ENCODE measurements around the gene PODN. TPM values are rescaled to one million over a fixed set of nuclear protein-coding genes. Genes with fewer than 3 reads are reported as not detected.

PODN gene
- total and polyA plus RNA-seq, 2 experiments from 2014 or later, result 3.9 to 9.2 TPM

GRCh38 chr1:53069663-53070327 lies 7.8 kb downstream of the PODN start:
- H3K4me2 ChIP-seq, result no peak overlapping the region
- TF ChIP-seq EZH2 (IDR thresholded peaks at IDR 0.05; ENCODE audit: borderline replicate concordance) (no peak), EZH2phosphoT487 (IDR thresholded peaks at IDR 0.05; ENCODE audit: low read depth, severe bottlenecking, unreplicated experiment) (no peak), CTCF (IDR thresholded peaks at IDR 0.05; ENCODE audit: poor library complexity) (no peak)
- H3K4me1 ChIP-seq (ENCODE audit: insufficient read depth), result no peaks in the 10 kb centered on the region
- no peaks in the 10 kb centered on the region for H3K9me3 ChIP-seq (ENCODE audit: low read depth)
- no peaks in the 10 kb centered on the region for H3K27me3 ChIP-seq
- H3K9me2 ChIP-seq (replicated peaks; ENCODE audit: insufficient read depth), result no peaks in the 10 kb centered on the region
- no peaks in the 10 kb centered on the region for H3K79me2 ChIP-seq
- 94% methylated on average over 20 of the region's 31 CpGs for WGBS (ENCODE audit: low lambda C conversion rate, missing lambda C conversion rate)
- no peak overlapping the region for H3K27ac ChIP-seq
- no peak overlapping the region for H2AFZ ChIP-seq
- H4K20me1 ChIP-seq (ENCODE audit: insufficient read depth, poor library complexity, severe bottlenecking), result no peaks in the 10 kb centered on the region
- H3K4me3 ChIP-seq, result no peak overlapping the region
- H3K36me3 ChIP-seq (replicated peaks; ENCODE audit: insufficient read depth, low read depth), result no peaks in the 10 kb centered on the region
- no peak for DNase-seq (ENCODE audit: low spot score)

GRCh38 chr1:53070621-53071020 lies 8.6 kb downstream of the PODN start:
- Histone ChIP-seq H3K27me3 (no peaks in the 10 kb centered on the region), H3K36me3 (replicated peaks; ENCODE audit: insufficient read depth, low read depth) (no peaks in the 10 kb centered on the region), H2AFZ (no peak overlapping the region), H3K4me3 (no peak overlapping the region), H3K79me2 (no peaks in the 10 kb centered on the region), H3K4me1 (ENCODE audit: insufficient read depth) (no peaks in the 10 kb centered on the region), H3K27ac (no peak overlapping the region), H3K4me2 (no peak overlapping the region), H4K20me1 (ENCODE audit: insufficient read depth, poor library complexity, severe bottlenecking) (no peaks in the 10 kb centered on the region), H3K9me2 (replicated peaks; ENCODE audit: insufficient read depth) (no peaks in the 10 kb centered on the region), H3K9me3 (ENCODE audit: low read depth) (no peaks in the 10 kb centered on the region)
- 98% methylated on average over 12 of the region's 12 CpGs for WGBS (ENCODE audit: low lambda C conversion rate, missing lambda C conversion rate)
- DNase-seq (ENCODE audit: low spot score), result no peak
- TF ChIP-seq EZH2 (IDR thresholded peaks at IDR 0.05; ENCODE audit: borderline replicate concordance), result no peak
- no peak for TF ChIP-seq CTCF (IDR thresholded peaks at IDR 0.05; ENCODE audit: poor library complexity)
- TF ChIP-seq EZH2phosphoT487 (IDR thresholded peaks at IDR 0.05; ENCODE audit: low read depth, severe bottlenecking, unreplicated experiment), result no peak

- no peak overlapping the region for H3K4me2 ChIP-seq
- TF ChIP-seq EZH2phosphoT487 (IDR thresholded peaks at IDR 0.05; ENCODE audit: low read depth, severe bottlenecking, unreplicated experiment), result no peak
- TF ChIP-seq EZH2 (IDR thresholded peaks at IDR 0.05; ENCODE audit: borderline replicate concordance), result no peak
- TF ChIP-seq CTCF (IDR thresholded peaks at IDR 0.05; ENCODE audit: poor library complexity), result no peak
- no peaks in the 10 kb centered on the region for H3K9me3 ChIP-seq (ENCODE audit: low read depth)
- no peaks in the 10 kb centered on the region for H3K27me3 ChIP-seq
- no peaks in the 10 kb centered on the region for H3K9me2 ChIP-seq (replicated peaks; ENCODE audit: insufficient read depth)
- no peak overlapping the region for H3K4me3 ChIP-seq
- H3K4me1 ChIP-seq (ENCODE audit: insufficient read depth), result no peaks in the 10 kb centered on the region
- H3K27ac ChIP-seq, result no peak overlapping the region
- no peaks in the 10 kb centered on the region for H3K36me3 ChIP-seq (replicated peaks; ENCODE audit: insufficient read depth, low read depth)
- H4K20me1 ChIP-seq (ENCODE audit: insufficient read depth, poor library complexity, severe bottlenecking), result no peaks in the 10 kb centered on the region
- H3K79me2 ChIP-seq, result no peaks in the 10 kb centered on the region
- WGBS (ENCODE audit: low lambda C conversion rate, missing lambda C conversion rate), result 86% methylated on average over 17 of the region's 17 CpGs
- H2AFZ ChIP-seq, result no peak overlapping the region
- DNase-seq (ENCODE audit: low spot score), result no peak
Measured at GRCh38 chr1:53071167-53071865, 9.3 kb downstream of the PODN start.

Data from hepatocyte (in vitro differentiated cells).